ENCODE measurements around the gene P4HA2. TPM values are rescaled to one million over a fixed set of nuclear protein-coding genes. Genes with fewer than 3 reads are reported as not detected.
A peak's percentile ranks its signal among the peaks of the same experiment; 100 is the strongest.

Gene P4HA2
- total RNA-seq, 2 donors from 2014 or later = 16.8 to 18.0 TPM

DNA sequence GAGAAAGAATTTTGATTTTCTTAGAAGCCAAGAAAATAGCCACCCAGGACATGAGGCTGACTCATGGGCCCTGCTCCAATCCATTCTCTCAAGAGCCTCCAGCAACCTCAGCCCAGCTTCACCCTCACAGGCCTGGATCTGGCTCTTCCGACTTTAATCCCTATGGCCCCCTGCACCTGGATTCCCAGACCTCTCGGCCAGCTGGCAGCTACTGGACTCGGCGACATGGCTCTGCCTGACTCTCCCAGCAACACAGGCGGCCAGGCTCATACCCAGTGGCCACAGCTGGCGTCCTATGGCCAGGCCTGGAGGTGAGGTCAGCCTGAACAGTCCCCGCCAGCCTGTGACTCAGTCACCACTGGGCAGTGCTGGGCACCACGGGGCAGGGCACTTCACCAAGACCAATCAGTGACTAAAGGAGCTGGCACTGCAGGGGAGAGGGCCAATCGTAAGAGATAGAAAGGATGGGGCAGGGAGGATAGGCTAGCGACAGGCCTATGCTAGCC, 23.6 kb upstream of the P4HA2 start:
- TF ChIP-seq, protein P1, sequence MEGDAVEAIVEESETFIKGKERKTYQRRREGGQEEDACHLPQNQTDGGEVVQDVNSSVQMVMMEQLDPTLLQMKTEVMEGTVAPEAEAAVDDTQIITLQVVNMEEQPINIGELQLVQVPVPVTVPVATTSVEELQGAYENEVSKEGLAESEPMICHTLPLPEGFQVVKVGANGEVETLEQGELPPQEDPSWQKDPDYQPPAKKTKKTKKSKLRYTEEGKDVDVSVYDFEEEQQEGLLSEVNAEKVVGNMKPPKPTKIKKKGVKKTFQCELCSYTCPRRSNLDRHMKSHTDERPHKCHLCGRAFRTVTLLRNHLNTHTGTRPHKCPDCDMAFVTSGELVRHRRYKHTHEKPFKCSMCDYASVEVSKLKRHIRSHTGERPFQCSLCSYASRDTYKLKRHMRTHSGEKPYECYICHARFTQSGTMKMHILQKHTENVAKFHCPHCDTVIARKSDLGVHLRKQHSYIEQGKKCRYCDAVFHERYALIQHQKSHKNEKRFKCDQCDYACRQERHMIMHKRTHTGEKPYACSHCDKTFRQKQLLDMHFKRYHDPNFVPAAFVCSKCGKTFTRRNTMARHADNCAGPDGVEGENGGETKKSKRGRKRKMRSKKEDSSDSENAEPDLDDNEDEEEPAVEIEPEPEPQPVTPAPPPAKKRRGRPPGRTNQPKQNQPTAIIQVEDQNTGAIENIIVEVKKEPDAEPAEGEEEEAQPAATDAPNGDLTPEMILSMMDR (IDR thresholded peaks at IDR 0.05) = no peak
- no peak for TF ChIP-seq POLR2AphosphoS5 (IDR thresholded peaks at IDR 0.05)
- no peak for TF ChIP-seq POLR2A (IDR thresholded peaks at IDR 0.05)
- H3K9me3 ChIP-seq = no peaks in the 10 kb centered on the region
- DNase-seq (ENCODE audit: low spot score) = no peak
- no peak overlapping the region for H3K27ac ChIP-seq
- no peaks in the 10 kb centered on the region for H3K27me3 ChIP-seq (replicated peaks; ENCODE audit: insufficient read depth)
- H3K4me1 ChIP-seq (replicated peaks) = no peaks in the 10 kb centered on the region
- no peak overlapping the region for H3K4me3 ChIP-seq
- no peaks in the 10 kb centered on the region for H3K36me3 ChIP-seq
- 92% methylated on average over 10 of the region's 10 CpGs for WGBS
- intact Hi-C loops (cut with DNase I) = loop anchor here (10.0 kb wide), 1 partner anchor 244 kb away; the partner anchor contains the start of gene IRF1

DNA sequence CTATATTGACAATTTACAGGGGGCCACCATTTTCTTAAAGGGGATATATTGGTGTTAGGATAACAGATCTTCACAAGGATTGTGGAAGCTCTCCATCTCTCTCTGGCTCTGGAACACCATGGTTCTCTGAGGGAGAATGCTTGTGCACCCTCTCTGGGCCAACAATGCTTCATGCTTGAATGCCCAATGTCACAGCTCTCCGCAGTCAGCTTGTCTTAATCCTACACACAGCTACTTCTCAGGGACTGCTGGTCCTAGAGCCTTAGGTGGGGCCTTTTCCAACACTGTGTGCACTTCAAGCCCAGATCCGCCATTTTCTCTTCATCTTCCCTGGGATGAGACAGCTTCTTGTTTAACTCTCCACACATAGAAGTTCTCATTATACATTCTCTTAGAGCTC, 22.9 kb upstream of the P4HA2 start:
- Histone ChIP-seq H3K36me3 (no peaks in the 10 kb centered on the region), H3K27ac (no peak overlapping the region), H3K27me3 (replicated peaks; ENCODE audit: insufficient read depth) (no peaks in the 10 kb centered on the region), H3K9me3 (no peaks in the 10 kb centered on the region), H3K4me1 (replicated peaks) (no peaks in the 10 kb centered on the region), H3K4me3 (no peak overlapping the region)
- 94% methylated on average over 2 of the region's 2 CpGs for WGBS
- intact Hi-C loops (cut with DNase I) = loop anchor here (10.0 kb wide), 1 partner anchor 244 kb away; the partner anchor contains the start of gene IRF1
- no peak for DNase-seq (ENCODE audit: low spot score)
- TF ChIP-seq POLR2AphosphoS5 (IDR thresholded peaks at IDR 0.05) (no peak), POLR2A (IDR thresholded peaks at IDR 0.05) (no peak)
- TF ChIP-seq, protein P1 (IDR thresholded peaks at IDR 0.05) = no peak

DNA sequence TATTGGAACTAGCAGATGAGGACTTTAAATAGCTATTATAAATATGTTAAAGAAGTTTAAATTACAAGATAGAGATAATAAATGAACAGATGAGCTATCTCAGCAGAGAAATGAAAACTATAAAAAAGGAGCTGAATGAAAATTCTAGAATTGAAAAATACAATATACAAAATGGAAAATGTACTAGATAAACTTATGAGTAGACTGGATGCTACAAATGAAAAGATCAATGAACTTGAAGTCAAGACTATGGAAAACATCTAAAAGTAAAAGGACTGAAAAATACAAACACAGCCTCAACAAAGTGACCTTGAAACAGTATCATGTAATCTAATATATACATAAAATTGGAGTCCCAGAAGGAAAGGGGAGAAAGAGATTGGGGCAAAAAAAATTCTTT, 19.2 kb upstream of the P4HA2 start:
- no peak overlapping the region for H3K4me3 ChIP-seq
- no peaks in the 10 kb centered on the region for H3K4me1 ChIP-seq (replicated peaks)
- TF ChIP-seq, protein P1 (IDR thresholded peaks at IDR 0.05) = no peak
- no peak for TF ChIP-seq POLR2A (IDR thresholded peaks at IDR 0.05)
- no peak for TF ChIP-seq POLR2AphosphoS5 (IDR thresholded peaks at IDR 0.05)
- intact Hi-C loops (cut with DNase I) = no loop called here
- no peaks in the 10 kb centered on the region for H3K36me3 ChIP-seq
- no peak for DNase-seq (ENCODE audit: low spot score)
- no peaks in the 10 kb centered on the region for H3K27me3 ChIP-seq (replicated peaks; ENCODE audit: insufficient read depth)
- no peak overlapping the region for H3K27ac ChIP-seq
- no peaks in the 10 kb centered on the region for H3K9me3 ChIP-seq

DNA sequence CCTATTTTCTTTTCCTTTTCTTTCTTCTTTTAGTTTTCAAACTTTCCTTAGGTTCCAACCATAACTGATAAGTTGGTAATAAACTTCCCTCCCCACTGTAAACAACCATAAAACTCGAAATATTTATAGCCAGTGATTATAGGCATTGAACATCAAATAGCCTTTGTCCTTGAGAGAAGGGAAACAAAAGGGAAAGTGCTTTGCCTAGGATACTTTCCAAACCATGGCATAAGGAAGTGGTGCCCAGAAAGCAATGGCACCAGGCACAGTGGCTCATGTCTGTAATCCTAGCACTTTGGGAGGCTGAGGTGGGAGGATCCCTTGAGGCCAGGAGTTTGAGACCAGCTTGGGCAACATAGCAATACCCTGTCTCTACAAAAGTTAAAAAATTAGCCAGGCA, 17.9 kb upstream of the P4HA2 start:
- Histone ChIP-seq H3K27ac (no peak overlapping the region), H3K4me3 (no peak overlapping the region), H3K4me1 (replicated peaks) (no peaks in the 10 kb centered on the region), H3K36me3 (no peaks in the 10 kb centered on the region), H3K27me3 (replicated peaks; ENCODE audit: insufficient read depth) (no peaks in the 10 kb centered on the region), H3K9me3 (no peaks in the 10 kb centered on the region)
- no peak for TF ChIP-seq POLR2A (IDR thresholded peaks at IDR 0.05)
- peak; percentile 34 for TF ChIP-seq POLR2AphosphoS5 (IDR thresholded peaks at IDR 0.05)
- DNase-seq (ENCODE audit: low spot score) = no peak
- intact Hi-C loops (cut with DNase I) = no loop called here
- 12% methylated on average over 1 of the region's 1 CpG for WGBS

DNA sequence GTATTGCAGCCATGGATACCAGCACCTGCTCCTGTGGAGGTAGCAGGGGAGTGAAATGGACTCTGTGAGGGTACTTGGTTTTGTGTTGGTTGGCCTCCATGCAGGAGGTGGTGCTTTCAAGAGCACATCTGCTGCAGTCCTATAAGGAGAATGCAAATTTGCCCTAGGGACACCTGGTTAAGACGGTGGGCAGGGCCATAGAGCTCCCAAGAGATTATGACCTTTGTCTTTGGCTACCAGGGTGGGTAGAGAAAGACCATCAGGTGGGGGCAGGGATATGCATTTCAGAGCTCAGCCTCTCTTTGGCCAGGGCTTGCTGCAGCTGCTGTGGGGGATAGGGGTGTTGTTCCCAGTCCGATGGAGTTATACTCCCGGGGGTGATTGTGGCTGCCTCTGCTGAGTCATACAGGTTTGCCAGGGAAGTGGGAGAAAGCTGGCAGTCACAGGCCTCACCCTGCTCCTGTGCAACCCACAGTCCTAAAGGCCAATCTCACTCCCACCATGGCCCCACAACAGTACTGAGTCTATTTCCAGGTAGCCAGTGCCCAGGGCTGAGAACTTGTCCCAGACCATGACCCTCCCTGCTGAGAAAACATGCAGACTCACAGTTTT, 15.8 kb upstream of the P4HA2 start:
- intact Hi-C loops (cut with DNase I) = no loop called here
- Histone ChIP-seq H3K27me3 (replicated peaks; ENCODE audit: insufficient read depth) (no peaks in the 10 kb centered on the region), H3K4me1 (replicated peaks) (no peaks in the 10 kb centered on the region), H3K36me3 (no peaks in the 10 kb centered on the region), H3K27ac (no peak overlapping the region), H3K9me3 (no peaks in the 10 kb centered on the region), H3K4me3 (no peak overlapping the region)
- TF ChIP-seq POLR2A (IDR thresholded peaks at IDR 0.05) = no peak
- TF ChIP-seq, protein P1 (IDR thresholded peaks at IDR 0.05) = no peak
- no peak for TF ChIP-seq POLR2AphosphoS5 (IDR thresholded peaks at IDR 0.05)
- 97% methylated on average over 3 of the region's 3 CpGs for WGBS
- DNase-seq (ENCODE audit: low spot score) = no peak
